ENCODE measurements around the gene DCDC2B.
"Not testable (repeated sequence)": the region's sequence is repeated elsewhere in the genome, so short reads cannot be mapped to it uniquely, and the experiment has no call there.

GRCh38 chr1:32165633-32166032 is 43.3 kb upstream of the DCDC2B start:
- TF ChIP-seq CTCF (IDR thresholded peaks at IDR 0.05; ENCODE audit: insufficient read depth, low read length): not testable (repeated sequence)
- TF ChIP-seq, protein P1, sequence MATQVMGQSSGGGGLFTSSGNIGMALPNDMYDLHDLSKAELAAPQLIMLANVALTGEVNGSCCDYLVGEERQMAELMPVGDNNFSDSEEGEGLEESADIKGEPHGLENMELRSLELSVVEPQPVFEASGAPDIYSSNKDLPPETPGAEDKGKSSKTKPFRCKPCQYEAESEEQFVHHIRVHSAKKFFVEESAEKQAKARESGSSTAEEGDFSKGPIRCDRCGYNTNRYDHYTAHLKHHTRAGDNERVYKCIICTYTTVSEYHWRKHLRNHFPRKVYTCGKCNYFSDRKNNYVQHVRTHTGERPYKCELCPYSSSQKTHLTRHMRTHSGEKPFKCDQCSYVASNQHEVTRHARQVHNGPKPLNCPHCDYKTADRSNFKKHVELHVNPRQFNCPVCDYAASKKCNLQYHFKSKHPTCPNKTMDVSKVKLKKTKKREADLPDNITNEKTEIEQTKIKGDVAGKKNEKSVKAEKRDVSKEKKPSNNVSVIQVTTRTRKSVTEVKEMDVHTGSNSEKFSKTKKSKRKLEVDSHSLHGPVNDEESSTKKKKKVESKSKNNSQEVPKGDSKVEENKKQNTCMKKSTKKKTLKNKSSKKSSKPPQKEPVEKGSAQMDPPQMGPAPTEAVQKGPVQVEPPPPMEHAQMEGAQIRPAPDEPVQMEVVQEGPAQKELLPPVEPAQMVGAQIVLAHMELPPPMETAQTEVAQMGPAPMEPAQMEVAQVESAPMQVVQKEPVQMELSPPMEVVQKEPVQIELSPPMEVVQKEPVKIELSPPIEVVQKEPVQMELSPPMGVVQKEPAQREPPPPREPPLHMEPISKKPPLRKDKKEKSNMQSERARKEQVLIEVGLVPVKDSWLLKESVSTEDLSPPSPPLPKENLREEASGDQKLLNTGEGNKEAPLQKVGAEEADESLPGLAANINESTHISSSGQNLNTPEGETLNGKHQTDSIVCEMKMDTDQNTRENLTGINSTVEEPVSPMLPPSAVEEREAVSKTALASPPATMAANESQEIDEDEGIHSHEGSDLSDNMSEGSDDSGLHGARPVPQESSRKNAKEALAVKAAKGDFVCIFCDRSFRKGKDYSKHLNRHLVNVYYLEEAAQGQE (IDR thresholded peaks at IDR 0.05; ENCODE audit: insufficient replicate concordance, low read depth): not testable (repeated sequence)

Data from HL-60 (cell line).